IMR-90 (cell line): ENCODE data around the gene NUAK1.

Experiments used
- BHLHE40 ChIP-seq: fragments of 150-350 bp; IDR thresholded peaks from 2 replicates; pipeline ENCODE4 v1.6.1; 2016; ENCODE audit warnings: mild to moderate bottlenecking, low read depth, low read length
- CEBPB ChIP-seq: IDR thresholded peaks from 2 replicates; pipeline ENCODE4 v1.6.1; 2012; ENCODE audit warnings: low read depth, low read length, improper control_type of control experiment
- CTCF ChIP-seq: conservative IDR thresholded peaks from 2 replicates; pipeline ENCODE4 v1.5.1; 2012; ENCODE audit warnings: mild to moderate bottlenecking, low read depth, low read length, improper control_type of control experiment
- MAFK ChIP-seq: IDR thresholded peaks from 2 replicates; pipeline ENCODE4 v1.6.1; 2012; ENCODE audit warnings: low read depth, low read length, improper control_type of control experiment
- POLR2A ChIP-seq: IDR thresholded peaks from 2 replicates; pipeline ENCODE4 v1.6.1; 2012; ENCODE audit warnings: mild to moderate bottlenecking, low read depth, low read length
- SMC3 ChIP-seq: fragments of 150-350 bp; IDR thresholded peaks from 2 replicates; pipeline ENCODE4 v1.6.1; 2016; ENCODE audit warnings: low read depth, mild to moderate bottlenecking, antibody characterized with exemption, low read length, moderate library complexity
- USF2 ChIP-seq: fragments of 150-350 bp; IDR thresholded peaks from 2 replicates; pipeline ENCODE4 v1.6.1; 2017; ENCODE audit warnings: mild to moderate bottlenecking, antibody characterized with exemption, low read length, low read depth
- TF ChIP-seq, protein P1 (sequence below): fragments of 150-350 bp; IDR thresholded peaks from 2 replicates; pipeline ENCODE4 v1.6.1; 2016; ENCODE audit warnings: low read depth, mild to moderate bottlenecking, low read length, moderate library complexity, borderline replicate concordance

GRCh38 chr12:106018286-106018685 lies 120.5 kb downstream of the NUAK1 start:
- TF ChIP-seq MAFK (no peak), CTCF (no peak), POLR2A (no peak), BHLHE40 (no peak), CEBPB (no peak), SMC3 (no peak), USF2 (no peak)
- TF ChIP-seq, protein P1, sequence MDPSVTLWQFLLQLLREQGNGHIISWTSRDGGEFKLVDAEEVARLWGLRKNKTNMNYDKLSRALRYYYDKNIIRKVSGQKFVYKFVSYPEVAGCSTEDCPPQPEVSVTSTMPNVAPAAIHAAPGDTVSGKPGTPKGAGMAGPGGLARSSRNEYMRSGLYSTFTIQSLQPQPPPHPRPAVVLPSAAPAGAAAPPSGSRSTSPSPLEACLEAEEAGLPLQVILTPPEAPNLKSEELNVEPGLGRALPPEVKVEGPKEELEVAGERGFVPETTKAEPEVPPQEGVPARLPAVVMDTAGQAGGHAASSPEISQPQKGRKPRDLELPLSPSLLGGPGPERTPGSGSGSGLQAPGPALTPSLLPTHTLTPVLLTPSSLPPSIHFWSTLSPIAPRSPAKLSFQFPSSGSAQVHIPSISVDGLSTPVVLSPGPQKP = no peak
